Measurements from ENCODE around the gene PPM1N.
A peak's percentile ranks its signal among the peaks of the same experiment; 100 is the strongest.
"Not testable (repeated sequence)": the region's sequence is repeated elsewhere in the genome, so short reads cannot be mapped to it uniquely, and the experiment has no call there.

The PPM1N gene

DNA sequence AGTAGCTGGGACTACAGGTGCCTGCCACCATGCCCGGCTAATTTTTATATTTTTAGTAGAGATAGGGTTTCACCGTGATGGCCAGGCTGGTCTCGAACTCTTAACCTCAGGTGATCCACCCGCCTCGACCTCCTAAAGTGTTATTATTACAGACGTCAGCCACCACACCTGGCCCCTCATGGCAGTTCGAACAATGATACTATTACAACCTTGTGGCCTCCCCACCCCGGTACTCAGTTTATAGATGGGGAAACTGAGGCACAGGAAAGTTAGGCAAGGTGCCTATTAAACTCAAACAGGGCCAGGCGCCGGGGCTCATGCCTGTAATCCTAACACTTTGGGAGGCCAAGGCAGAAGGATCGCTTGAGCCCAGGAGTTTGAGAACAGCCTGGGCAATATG is 12.1 kb downstream of the PPM1N start:
- not testable (repeated sequence) for DNase-seq

DNA sequence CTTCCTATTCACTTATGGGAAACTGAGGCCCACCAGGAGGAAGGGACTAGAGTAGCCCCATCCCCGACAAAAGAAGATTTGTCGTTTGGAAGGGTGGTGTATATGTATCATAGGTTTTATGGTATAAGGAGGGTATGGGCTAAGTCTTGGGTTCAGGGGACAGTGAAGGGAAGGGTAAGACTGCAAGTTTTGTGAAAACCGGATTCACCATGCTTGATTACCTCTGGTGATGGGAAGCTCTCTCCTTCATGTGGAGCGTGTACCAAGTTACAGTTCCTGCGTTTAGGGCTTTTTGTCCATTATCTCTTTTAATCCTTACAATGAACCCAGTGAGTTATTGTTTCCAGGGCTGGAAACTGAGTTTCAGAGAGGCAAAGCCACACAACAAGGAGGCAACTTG is 12.8 kb downstream of the PPM1N start:
- no peak for DNase-seq

GRCh38 chr19:45512881-45513483 is 14.7 kb downstream of the PPM1N start:
- DNase-seq: no peak

- DNase-seq: no peak
Observed at GRCh38 chr19:45514376-45515051, 16.3 kb downstream of the PPM1N start.

GRCh38 chr19:45515081-45515624 is 16.9 kb downstream of the PPM1N start:
- peak; percentile 82 for DNase-seq

GRCh38 chr19:45515807-45516401 is 17.7 kb downstream of the PPM1N start:
- peak; percentile 15 for DNase-seq

GRCh38 chr19:45517238-45517637 is 19.0 kb downstream of the PPM1N start:
- no peak for DNase-seq

GRCh38 chr19:45517641-45518468 is 19.6 kb downstream of the PPM1N start:
- DNase-seq: no peak

DNA sequence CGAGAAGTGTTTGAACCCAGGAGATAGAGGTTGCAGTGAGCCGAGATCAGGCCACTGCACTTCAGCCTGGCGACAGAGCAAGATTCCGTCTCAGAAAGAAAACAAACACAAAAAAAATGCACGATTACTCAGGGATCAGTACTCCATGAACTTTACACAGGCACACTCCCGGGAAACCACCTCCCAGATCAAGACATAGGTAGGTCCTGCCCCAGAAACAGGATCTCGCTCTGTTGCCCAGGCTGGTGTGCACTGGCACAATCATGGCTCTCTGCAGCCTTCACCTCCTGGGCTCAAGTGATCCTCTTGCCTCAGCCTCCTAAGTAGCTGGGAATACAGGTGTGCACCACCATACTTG is 20.2 kb downstream of the PPM1N start:
- DNase-seq: no peak

- DNase-seq: no peak
Observed at GRCh38 chr19:45522010-45522941, 24.0 kb downstream of the PPM1N start.

DNA sequence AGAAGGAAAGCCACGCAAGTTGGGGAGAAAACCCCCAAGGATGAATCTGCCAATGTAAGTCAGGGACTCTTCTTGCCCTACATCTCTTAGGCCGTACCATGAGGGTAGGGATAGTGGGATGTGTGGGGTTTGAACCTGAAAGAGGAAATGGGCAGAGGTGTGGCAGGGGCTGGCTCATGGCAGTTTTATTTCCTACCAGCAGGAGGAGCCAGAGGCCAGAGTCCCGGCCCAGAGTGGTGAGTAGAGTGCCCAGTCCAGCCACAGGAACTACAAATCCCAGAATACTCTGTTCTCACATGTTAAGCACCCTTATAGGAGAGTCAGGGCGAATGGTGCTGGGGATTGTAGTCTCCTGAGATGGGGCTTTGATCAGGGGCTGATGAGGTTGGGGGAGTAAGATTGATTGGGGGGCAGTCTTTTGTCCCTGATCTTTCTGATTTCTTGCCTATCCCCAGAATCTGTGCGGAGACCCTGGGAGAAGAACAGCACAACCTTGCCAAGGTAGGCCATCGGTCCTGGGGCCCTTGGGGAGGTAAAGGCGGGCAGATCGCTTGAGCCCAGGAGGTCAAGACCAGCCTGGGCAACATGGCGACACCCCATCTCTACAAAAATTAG is 25.5 kb downstream of the PPM1N start:
- peak; percentile 84 for DNase-seq

DNA sequence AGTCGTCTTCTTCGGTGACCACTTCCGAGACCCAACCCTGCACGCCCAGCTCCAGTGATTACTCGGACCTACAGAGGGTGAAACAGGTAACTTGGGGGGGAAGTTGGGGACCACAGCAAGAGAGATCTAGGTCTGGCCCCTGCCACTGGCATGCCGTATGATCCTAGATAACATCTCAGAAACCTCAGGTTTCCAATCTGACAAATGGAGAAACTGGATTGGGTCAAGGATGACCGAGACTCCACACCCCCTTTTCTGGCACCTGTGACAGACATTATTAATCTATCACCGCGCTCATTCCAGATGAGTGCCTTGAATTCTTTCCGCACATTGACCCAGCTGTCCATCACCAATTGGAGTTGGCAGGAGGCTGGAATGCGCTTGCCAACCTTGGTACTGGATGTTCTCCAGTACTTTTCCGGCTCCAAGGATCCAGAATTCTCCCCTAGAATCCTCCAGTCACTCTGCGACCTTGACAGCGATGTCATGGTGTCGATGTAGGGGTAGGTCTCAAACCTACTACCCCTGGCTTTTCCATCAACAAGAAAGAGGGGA is 26.4 kb downstream of the PPM1N start:
- DNase-seq: no peak

DNA sequence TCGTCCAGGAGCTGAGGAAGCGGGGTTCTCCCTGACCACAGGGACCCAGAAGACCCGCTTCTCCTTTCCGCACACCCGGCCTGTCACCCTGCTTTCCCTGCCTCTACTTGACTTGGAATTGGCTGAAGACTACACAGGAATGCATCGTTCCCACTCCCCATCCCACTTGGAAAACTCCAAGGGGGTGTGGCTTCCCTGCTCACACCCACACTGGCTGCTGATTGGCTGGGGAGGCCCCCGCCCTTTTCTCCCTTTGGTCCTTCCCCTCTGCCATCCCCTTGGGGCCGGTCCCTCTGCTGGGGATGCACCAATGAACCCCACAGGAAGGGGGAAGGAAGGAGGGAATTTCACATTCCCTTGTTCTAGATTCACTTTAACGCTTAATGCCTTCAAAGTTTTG is 27.9 kb downstream of the PPM1N start:
- no peak for DNase-seq

DNA sequence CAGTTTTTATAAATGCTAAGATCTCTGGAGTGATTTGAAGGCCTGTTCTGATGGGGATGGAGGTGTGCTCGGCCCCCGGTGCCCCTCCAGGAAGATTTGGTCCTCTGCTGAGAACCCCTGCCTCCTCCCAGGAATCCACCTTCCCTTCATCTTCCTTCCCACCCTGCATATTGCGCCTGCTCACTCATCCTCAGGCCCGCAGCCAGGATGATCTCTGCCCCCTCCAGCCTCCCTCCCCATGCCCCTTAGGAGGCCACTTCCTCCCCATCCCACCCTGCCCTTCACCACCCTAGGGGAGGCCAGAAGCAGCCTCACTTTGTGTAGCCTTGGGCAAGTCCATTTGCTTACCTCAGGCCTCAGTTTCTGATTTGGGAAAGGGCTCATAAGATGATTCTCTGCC is 28.7 kb downstream of the PPM1N start:
- no peak for DNase-seq

GRCh38 chr19:45527731-45528130 is 29.5 kb downstream of the PPM1N start:
- DNase-seq: no peak

GRCh38 chr19:45528149-45528743 is 30.0 kb downstream of the PPM1N start:
- no peak for DNase-seq

DNA sequence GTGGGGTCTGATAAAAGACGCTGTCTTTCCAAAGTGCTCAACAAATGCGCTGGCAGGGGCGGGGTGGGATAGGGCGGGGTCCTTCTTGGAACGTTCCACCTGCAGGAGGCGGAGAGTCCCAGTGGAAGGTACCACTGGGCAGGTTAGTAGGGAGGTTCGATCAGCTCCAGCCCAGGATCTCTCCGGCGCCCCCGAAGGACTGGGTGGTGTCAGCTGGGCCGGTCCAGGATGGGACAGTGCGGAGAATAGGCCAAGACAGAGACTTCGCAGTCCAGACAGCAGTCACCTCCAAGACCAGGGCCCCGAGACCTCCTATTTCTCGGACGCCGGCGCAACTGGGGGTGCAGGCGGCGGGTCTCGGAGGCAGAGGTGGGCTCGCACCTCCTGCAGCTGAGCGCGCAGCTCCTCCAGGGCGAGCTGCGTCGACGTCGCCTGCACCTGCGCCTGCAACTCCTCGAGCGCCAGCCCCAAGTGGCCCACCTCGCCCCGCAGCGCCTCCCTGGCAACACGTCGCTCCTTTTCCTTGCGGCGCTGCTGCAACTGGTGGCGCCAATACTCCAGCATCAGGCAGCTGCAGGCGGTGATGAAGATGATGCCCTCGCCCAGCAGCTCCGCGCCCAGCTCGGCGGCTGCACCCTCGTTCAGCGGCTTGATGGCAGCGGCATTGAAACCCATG is 30.6 kb downstream of the PPM1N start:
- no peak for DNase-seq

- no peak for DNase-seq
Observed at GRCh38 chr19:45529420-45529785, 31.2 kb downstream of the PPM1N start.

DNA sequence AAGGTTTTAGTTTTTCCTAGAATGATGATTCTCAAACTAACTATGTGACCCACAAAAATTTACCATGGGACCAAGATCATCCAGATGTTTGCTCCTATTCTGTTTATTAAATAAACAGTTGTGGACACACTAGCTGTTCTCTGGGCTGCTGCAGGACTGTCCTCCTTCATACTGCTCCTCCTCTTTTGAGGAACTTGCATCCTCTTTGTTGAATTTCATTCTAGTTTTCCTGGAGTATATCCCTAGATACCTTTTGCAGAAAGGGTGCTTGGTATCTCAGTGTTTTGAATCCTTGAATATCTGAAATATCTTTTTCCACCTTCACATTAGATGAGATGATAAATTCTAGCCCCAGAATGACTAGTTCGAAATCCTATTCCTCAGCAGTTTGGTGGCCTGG is 33.1 kb downstream of the PPM1N start:
- DNase-seq: no peak

DNA sequence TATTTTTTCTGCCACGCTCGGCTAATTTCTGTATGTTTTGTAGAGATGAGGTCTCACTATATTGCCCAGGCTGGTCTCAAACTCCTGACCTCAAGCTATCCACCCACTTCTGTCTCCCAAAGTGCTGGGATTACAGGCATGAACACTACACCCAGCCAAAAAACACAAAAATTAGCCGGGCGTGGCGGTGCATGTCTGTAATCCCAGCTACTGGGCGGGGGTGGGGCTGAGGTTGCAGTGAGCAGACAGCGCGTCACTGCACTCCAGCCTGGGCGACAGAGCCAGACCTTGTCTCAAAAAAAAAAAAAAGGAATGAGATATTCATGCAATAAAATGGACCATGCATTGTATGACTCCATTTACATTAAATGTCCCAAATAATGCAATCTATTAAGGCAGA is 41.2 kb downstream of the PPM1N start:
- DNase-seq: no peak

All from CD4-positive, alpha-beta T cell treated with Interferon gamma for 1 hour (primary cell).